ENCODE data around the gene UST.

DNA sequence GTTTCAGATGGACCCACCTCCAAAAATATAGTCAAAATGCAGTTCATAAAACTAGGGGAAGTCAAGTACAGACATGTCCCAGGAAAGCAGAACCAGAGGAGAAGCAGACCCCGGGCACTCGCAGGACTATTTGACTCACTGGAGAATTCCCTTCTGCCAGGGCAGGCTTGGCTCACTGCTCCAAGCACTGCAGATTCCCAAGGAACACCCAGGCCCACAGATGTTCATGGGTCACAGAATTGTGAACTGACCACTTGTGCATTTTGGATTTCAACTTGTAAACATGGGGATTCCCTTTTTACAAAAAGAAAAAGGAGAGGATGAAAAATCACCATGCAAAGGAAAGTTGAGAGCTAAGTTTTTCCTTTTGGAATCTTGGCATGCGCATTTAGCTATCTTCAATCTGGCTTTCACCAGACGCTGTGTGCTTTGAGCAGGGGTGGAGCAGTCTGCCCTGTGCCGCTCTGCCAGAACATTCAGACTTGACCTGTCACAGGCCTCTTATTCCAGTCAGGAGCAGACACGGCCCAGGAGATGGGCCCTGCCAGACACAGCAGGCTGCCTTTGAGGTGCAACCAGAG is 333.2 kb downstream of the UST start:
- TF ChIP-seq RELA (CRISPR knock-in tag; IDR thresholded peaks at IDR 0.05; ENCODE audit: borderline replicate concordance) (no peak), NR3C1 (CRISPR knock-in tag; conservative IDR thresholded peaks at IDR 0.05; ENCODE audit: low read depth) (no peak)
- TF ChIP-seq, protein P1, sequence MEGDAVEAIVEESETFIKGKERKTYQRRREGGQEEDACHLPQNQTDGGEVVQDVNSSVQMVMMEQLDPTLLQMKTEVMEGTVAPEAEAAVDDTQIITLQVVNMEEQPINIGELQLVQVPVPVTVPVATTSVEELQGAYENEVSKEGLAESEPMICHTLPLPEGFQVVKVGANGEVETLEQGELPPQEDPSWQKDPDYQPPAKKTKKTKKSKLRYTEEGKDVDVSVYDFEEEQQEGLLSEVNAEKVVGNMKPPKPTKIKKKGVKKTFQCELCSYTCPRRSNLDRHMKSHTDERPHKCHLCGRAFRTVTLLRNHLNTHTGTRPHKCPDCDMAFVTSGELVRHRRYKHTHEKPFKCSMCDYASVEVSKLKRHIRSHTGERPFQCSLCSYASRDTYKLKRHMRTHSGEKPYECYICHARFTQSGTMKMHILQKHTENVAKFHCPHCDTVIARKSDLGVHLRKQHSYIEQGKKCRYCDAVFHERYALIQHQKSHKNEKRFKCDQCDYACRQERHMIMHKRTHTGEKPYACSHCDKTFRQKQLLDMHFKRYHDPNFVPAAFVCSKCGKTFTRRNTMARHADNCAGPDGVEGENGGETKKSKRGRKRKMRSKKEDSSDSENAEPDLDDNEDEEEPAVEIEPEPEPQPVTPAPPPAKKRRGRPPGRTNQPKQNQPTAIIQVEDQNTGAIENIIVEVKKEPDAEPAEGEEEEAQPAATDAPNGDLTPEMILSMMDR (IDR thresholded peaks at IDR 0.05): no peak

All from WTC11 (cell line).